ENCODE results near the gene TRIP4.

- no peak for TF ChIP-seq POLR2A (IDR thresholded peaks at IDR 0.05; ENCODE audit: low read length)
- no peak for TF ChIP-seq GATA1 (IDR thresholded peaks at IDR 0.05; ENCODE audit: low read depth, low read length)
Measured at GRCh38 chr15:64422697-64423096, 35.1 kb downstream of the TRIP4 start.
